Measurements from ENCODE around the gene ARHGAP31. TPM values are rescaled to one million over a fixed set of nuclear protein-coding genes. Genes with fewer than 3 reads are reported as not detected.
A peak's percentile ranks its signal among the peaks of the same experiment; 100 is the strongest.

Gene ARHGAP31
- total and polyA plus RNA-seq, 2 donors from 2014 or later, result 3.2 to 28.7 TPM

- FAIRE-seq (no peak), DNase-seq (no peak)
- H3K36me3 ChIP-seq (ENCODE audit: control insufficient read depth in 2 of 3, insufficient read depth in 3 of 3, low read length in 3 of 3), result no peaks in the 10 kb centered on the region
- no peak for TF ChIP-seq CTCF (IDR thresholded peaks at IDR 0.05; ENCODE audit: borderline replicate concordance, extremely low read depth, insufficient read depth)
- no peak overlapping the region for H3K4me3 ChIP-seq (ENCODE audit: low read length in 3 of 3)
- H3K9me3 ChIP-seq (ENCODE audit: control insufficient read depth in 2 of 3, insufficient read depth in 1 of 3, low read length in 3 of 3), result no peaks in the 10 kb centered on the region
- H3K9ac ChIP-seq (ENCODE audit: low read length in 3 of 3), result no peak overlapping the region
- H3K27me3 ChIP-seq (ENCODE audit: control insufficient read depth, insufficient read depth, low read length), result no peaks in the 10 kb centered on the region
- H3K4me1 ChIP-seq (ENCODE audit: control insufficient read depth in 2 of 3, insufficient read depth in 2 of 3, low read depth in 1 of 3, low read length in 3 of 3), result peaks cover 0 to 5% (median 0%) of the 10 kb centered on the region in 3 donors
- H3K27ac ChIP-seq (ENCODE audit: low read depth in 2 of 2, low read length in 2 of 2), result no peak overlapping the region
- intact Hi-C loops (cut with DNase I), result no loop called here
Measured at GRCh38 chr3:119343719-119344118, 49.5 kb downstream of the ARHGAP31 start.

- H3K9ac ChIP-seq (ENCODE audit: low read length in 3 of 3), result no peak overlapping the region
Measured at GRCh38 chr3:119346076-119346496, 51.9 kb downstream of the ARHGAP31 start.

DNA sequence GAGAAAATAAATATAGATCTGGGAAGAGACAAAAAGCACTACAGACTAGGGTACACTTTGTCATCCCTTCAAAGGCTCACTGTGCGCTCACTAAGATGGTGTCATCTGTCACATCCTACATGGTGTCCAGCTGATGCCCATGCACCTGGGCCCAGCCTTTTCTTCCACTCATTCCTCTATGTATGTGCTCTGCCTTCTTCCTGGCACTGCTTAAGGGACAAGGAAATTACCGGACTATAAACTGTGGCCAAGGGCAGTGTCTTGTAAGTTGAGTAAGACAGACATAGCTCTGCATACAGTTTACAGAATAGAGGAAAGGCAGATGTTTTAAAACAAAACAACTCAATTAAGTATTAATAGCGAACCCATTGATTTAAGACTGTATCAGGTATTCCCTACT is 52.9 kb downstream of the ARHGAP31 start:
- no peaks in the 10 kb centered on the region for H3K9me3 ChIP-seq (ENCODE audit: control insufficient read depth in 2 of 3, insufficient read depth in 1 of 3, low read length in 3 of 3)
- no peak overlapping the region for H3K4me3 ChIP-seq (ENCODE audit: low read length in 3 of 3)
- TF ChIP-seq CTCF (IDR thresholded peaks at IDR 0.05; ENCODE audit: borderline replicate concordance, extremely low read depth, insufficient read depth), result no peak
- DNase-seq (no peak), FAIRE-seq (no peak)
- no peaks in the 10 kb centered on the region for H3K36me3 ChIP-seq (ENCODE audit: control insufficient read depth in 2 of 3, insufficient read depth in 3 of 3, low read length in 3 of 3)
- intact Hi-C loops (cut with DNase I), result no loop called here
- H3K27me3 ChIP-seq (ENCODE audit: control insufficient read depth, insufficient read depth, low read length), result no peaks in the 10 kb centered on the region
- H3K27ac ChIP-seq (ENCODE audit: low read depth in 2 of 2, low read length in 2 of 2), result no peak overlapping the region
- H3K9ac ChIP-seq (ENCODE audit: low read length in 3 of 3), result no peak overlapping the region
- peaks cover 0 to 5% (median 0%) of the 10 kb centered on the region in 3 donors for H3K4me1 ChIP-seq (ENCODE audit: control insufficient read depth in 2 of 3, insufficient read depth in 2 of 3, low read depth in 1 of 3, low read length in 3 of 3)

More at GRCh38 chr3:119346076-119346496, 51.9 kb downstream of the ARHGAP31 start:
- FAIRE-seq, result no peak
- no peak for TF ChIP-seq CTCF (IDR thresholded peaks at IDR 0.05; ENCODE audit: borderline replicate concordance, extremely low read depth, insufficient read depth)
- H3K4me3 ChIP-seq (ENCODE audit: low read length in 3 of 3), result no peak overlapping the region
- peak in 3 of 5 donors; percentile 29 to 57 (median 53) for DNase-seq
- H3K27ac ChIP-seq (ENCODE audit: low read depth in 2 of 2, low read length in 2 of 2), result no peak overlapping the region
- H3K27me3 ChIP-seq (ENCODE audit: control insufficient read depth, insufficient read depth, low read length), result no peaks in the 10 kb centered on the region
- no peaks in the 10 kb centered on the region for H3K9me3 ChIP-seq (ENCODE audit: control insufficient read depth in 2 of 3, insufficient read depth in 1 of 3, low read length in 3 of 3)
- no peaks in the 10 kb centered on the region for H3K36me3 ChIP-seq (ENCODE audit: control insufficient read depth in 2 of 3, insufficient read depth in 3 of 3, low read length in 3 of 3)
- intact Hi-C loops (cut with DNase I), result no loop called here
- H3K4me1 ChIP-seq (ENCODE audit: control insufficient read depth in 2 of 3, insufficient read depth in 2 of 3, low read depth in 1 of 3, low read length in 3 of 3), result peaks cover 0 to 5% (median 0%) of the 10 kb centered on the region in 3 donors

Data from kidney (tissue), 14 donors.